K562 (cell line): ENCODE results near the gene EFCAB10. TPM values are rescaled to one million over a fixed set of nuclear protein-coding genes. Genes with fewer than 3 reads are reported as not detected.

Experiments used
- ATAC-seq: fragments of 200-7000 bp; cut with Tn5 transposase; 3 replicates; pipeline ENCODE4 v1.9.1; 2020; ENCODE audit warnings: moderate library complexity
- BruUV-seq: library from RNA; stranded (reverse); fragments of 400-500 nt; replicated peaks from 2 replicates; lab custom pipeline; 2021; lab: Mats Ljungman, UMichigan
- CTCF ChIA-PET: fragments of 300-600 bp; formaldehyde crosslinking; extraction: SDS; loops from one replicate; lab custom pipeline; 2021; ENCODE audit warnings: low intra/inter-chr PET ratio; lab: Yijun Ruan, JAX
- POLR2A ChIA-PET: fragments of 300-600, 350-650 bp; sonication (Branson Sonifier 250); formaldehyde crosslinking; extraction: SDS; loops from one replicate; lab custom pipeline; 2021; ENCODE audit warnings: antibody characterized with exemption, inconsistent platforms; lab: Yijun Ruan, JAX
- DNase-seq, 4 experiments: peaks; one replicate each; pipeline versions ENCODE4 v3.0.0 to v3.0.0-alpha.2; 2011 to 2018; ENCODE audit warnings: low spot score in 3 of 4, mixed read lengths in 3 of 4; ENCODE audit errors: extremely low read depth in 1 of 4
- FAIRE-seq: peaks from 2 replicates; lab custom pipeline; 2011; peaks lifted over from hg19 to GRCh38; lab: Jason Lieb, UNC
- H2AFZ ChIP-seq: 2 replicates; pipeline ENCODE4 v1.6.0; 2011; ENCODE audit warnings: low read depth, low read length, control low read depth, inconsistent platforms
- H3K27ac ChIP-seq: fragments of 200-600 bp; 3 replicates; pipeline ENCODE4 v1.8.0; 2011; ENCODE audit warnings: low read depth, mild to moderate bottlenecking, control low read depth, inconsistent platforms, low read length, moderate library complexity, mixed read lengths; ENCODE audit errors: extremely low read depth
- H3K27me3 ChIP-seq, 2 experiments: fragments of 300-600 bp in 1 of 2; 2 replicates in 1 of 2; 3 replicates in 1 of 2; pipeline versions ENCODE4 v1.6.0 to v1.8.0; 2011; ENCODE audit warnings: inconsistent platforms in 2 of 2, low read length in 2 of 2, mild to moderate bottlenecking in 1 of 2, mixed read lengths in 1 of 2, moderate library complexity in 1 of 2; ENCODE audit not compliant: control insufficient read depth in 2 of 2, insufficient read depth in 2 of 2
- H3K36me3 ChIP-seq: fragments of 300-600 bp; 3 replicates; pipeline ENCODE4 v1.8.0; 2011; ENCODE audit warnings: mild to moderate bottlenecking, low read length, inconsistent platforms; ENCODE audit not compliant: control insufficient read depth, insufficient read depth
- H3K4me1 ChIP-seq, 2 experiments: fragments of 200-600 bp in 1 of 2; replicated peaks in 1 of 2; 2 replicates in 1 of 2; 3 replicates in 1 of 2; pipeline versions ENCODE4 v1.5.1 to v1.8.0; 2011; ENCODE audit warnings: inconsistent platforms in 2 of 2, low read length in 2 of 2, mild to moderate bottlenecking in 1 of 2, mixed read lengths in 1 of 2, moderate library complexity in 1 of 2; ENCODE audit not compliant: control insufficient read depth in 2 of 2, insufficient read depth in 2 of 2
- H3K4me2 ChIP-seq: 2 replicates; pipeline ENCODE4 v1.6.1; 2011; ENCODE audit warnings: low read length, control low read depth, inconsistent platforms, mixed read lengths; ENCODE audit not compliant: insufficient read depth
- H3K4me3 ChIP-seq: fragments of 200-600 bp; sonication (generic), shearing (Covaris generic); 2 replicates; pipeline ENCODE4 v1.5.1; 2016; ENCODE audit warnings: control low read depth, inconsistent platforms
- H3K79me2 ChIP-seq: fragments of 200-600 bp; 3 replicates; pipeline ENCODE4 v1.8.0; 2011; ENCODE audit warnings: low read length, inconsistent platforms; ENCODE audit not compliant: control insufficient read depth, insufficient read depth
- H3K9ac ChIP-seq, 2 experiments: 2 replicates each; pipeline versions ENCODE4 v1.6.0 to v1.6.1; 2011; ENCODE audit warnings: low read depth in 2 of 2, low read length in 2 of 2, control low read depth in 1 of 2, inconsistent platforms in 1 of 2, mild to moderate bottlenecking in 1 of 2, mixed read lengths in 1 of 2; ENCODE audit not compliant: insufficient read depth in 1 of 2
- H3K9me1 ChIP-seq: one replicate; pipeline ENCODE4 v1.6.0; 2011; ENCODE audit warnings: inconsistent platforms, mild to moderate bottlenecking, low read length, moderate library complexity; ENCODE audit not compliant: control insufficient read depth, insufficient read depth
- H3K9me3 ChIP-seq: replicated peaks from 2 replicates; pipeline ENCODE4 v1.5.1; 2011; ENCODE audit warnings: low read depth, low read length, inconsistent platforms; ENCODE audit not compliant: control insufficient read depth, insufficient read depth
- H4K20me1 ChIP-seq: replicated peaks from 2 replicates; pipeline ENCODE4 v1.6.1; 2011; ENCODE audit warnings: low read length, inconsistent platforms, mixed read lengths; ENCODE audit not compliant: control insufficient read depth, insufficient read depth
- CEBPB ChIP-seq: fragments of 450-650 bp; IDR thresholded peaks from 2 replicates; pipeline ENCODE4 v1.6.1; 2016; ENCODE audit warnings: missing genetic modification characterization, missing compliant biosample characterization
- E2F3 ChIP-seq: fragments of 250-450 bp; sonication (Bioruptor Pico); IDR thresholded peaks from 2 replicates; pipeline ENCODE4 v1.4.0; 2020; ENCODE audit warnings: mild to moderate bottlenecking
- HDAC6 ChIP-seq: IDR thresholded peaks from 2 replicates; pipeline ENCODE4 v1.6.1; 2012; ENCODE audit warnings: low read depth, mild to moderate bottlenecking, control low read depth, inconsistent platforms, low read length, moderate library complexity
- JUND ChIP-seq, 2 experiments: IDR thresholded peaks; 2 replicates in 1 of 2; 3 replicates in 1 of 2; pipeline ENCODE4 v1.6.1; 2011; ENCODE audit warnings: borderline replicate concordance in 2 of 2, low read depth in 2 of 2, low read length in 2 of 2, improper control_type of control experiment in 1 of 2, missing biosample characterization in 1 of 2, missing genetic modification characterization in 1 of 2, missing genetic modification reagents in 1 of 2
- KAT8 ChIP-seq: fragments of 450-650 bp; IDR thresholded peaks from 2 replicates; pipeline ENCODE4 v1.6.1; 2016; ENCODE audit warnings: low read depth, mild to moderate bottlenecking
- LCOR ChIP-seq: sonication (generic); formaldehyde crosslinking; IDR thresholded peaks from 2 replicates; pipeline ENCODE4 v1.8.0; 2022; ENCODE audit warnings: mild to moderate bottlenecking, missing genetic modification reagents
- MAX ChIP-seq: sonication (generic); formaldehyde crosslinking; IDR thresholded peaks from 2 replicates; pipeline ENCODE4 v1.9.0; 2022; ENCODE audit warnings: mild to moderate bottlenecking, missing genetic modification reagents
- PHB ChIP-seq: fragments of 250-450 bp; sonication (Bioruptor Pico); IDR thresholded peaks from 2 replicates; pipeline ENCODE4 v1.5.0; 2021
- SMARCC2 ChIP-seq: fragments of 450-650 bp; IDR thresholded peaks from 2 replicates; pipeline ENCODE4 v1.6.1; 2017; ENCODE audit warnings: antibody characterized with exemption, moderate library complexity, mild to moderate bottlenecking, low read depth
- SRSF9 ChIP-seq: fragments of 200-400 bp; formaldehyde crosslinking; IDR thresholded peaks from 2 replicates; pipeline ENCODE4 v1.6.1; 2017; ENCODE audit warnings: low read depth, low read length, borderline replicate concordance
- THRA ChIP-seq: fragments of 450-650 bp; IDR thresholded peaks from 2 replicates; pipeline ENCODE4 v1.6.1; 2017; ENCODE audit warnings: mild to moderate bottlenecking, moderate library complexity
- ZNF24 ChIP-seq: fragments of 450-650 bp; IDR thresholded peaks from 2 replicates; pipeline ENCODE4 v1.6.1; 2016
- WGBS: fragments of 100-300 bp; shearing (Covaris generic); methylation state at CpG from one replicate; pipeline ENCODE4 v1.1.6; 2016; ENCODE audit warnings: low coverage, mixed read lengths; ENCODE audit not compliant: insufficient coverage; ENCODE audit errors: missing lambda C conversion rate; 5-methylcytosine and 5-hydroxymethylcytosine counted together
- in situ Hi-C: fragments of 300-500 bp; cut with MboI; formaldehyde crosslinking; loops from 4 replicates; pipeline ENCODE4 v1.15.0; 2018; ENCODE audit warnings: inconsistent platforms, mixed read lengths
- intact Hi-C: fragments of 100-400 bp; cut with micrococcal nuclease; formaldehyde crosslinking; loops from 2 replicates; pipeline ENCODE4 v1.14.2; 2022
- polyA plus RNA-seq, 8 experiments: library from polyadenylated mRNA; depleted of rRNA in 4 of 8; stranded (reverse) in 5 of 8; unstranded in 3 of 8; fragments of >200 nt; fragmentation: Nextera tagmentation in 2 of 8; fragmentation: Illumina TruSeq in 1 of 8; extraction: Ambion mirVana in 2 of 8; extraction: Trizol in 1 of 8; gene quantifications; 2 replicates each; pipeline versions ENCODE4 v1.2.1 to v1.2.3, GENCODE V29; 2011 to 2014; ENCODE audit warnings: inconsistent platforms in 1 of 8, missing spikeins in 1 of 8
- total RNA-seq, 7 experiments: library from RNA; depleted of rRNA in 6 of 7; stranded (reverse); fragments of >200 nt in 6 of 7; fragmentation: Illumina TruSeq in 2 of 7; extraction: Trizol in 2 of 7; gene quantifications; 2 replicates each; pipeline versions ENCODE4 v1.2.1 to v1.2.3, GENCODE V29; 2011 to 2021; ENCODE audit warnings: low replicate concordance in 1 of 7
- TF ChIP-seq, protein P1 (sequence below): sonication (generic); formaldehyde crosslinking; IDR thresholded peaks from 2 replicates; pipeline ENCODE4 v1.8.1; 2022; ENCODE audit warnings: missing genetic modification reagents

Gene EFCAB10
- total and polyA plus RNA-seq, 9 of the 15 experiments (the other 6 are each of a cell fraction or from before 2014, with no cell fraction given), result 5.0 to 21.4 (median 16.8) TPM

DNA sequence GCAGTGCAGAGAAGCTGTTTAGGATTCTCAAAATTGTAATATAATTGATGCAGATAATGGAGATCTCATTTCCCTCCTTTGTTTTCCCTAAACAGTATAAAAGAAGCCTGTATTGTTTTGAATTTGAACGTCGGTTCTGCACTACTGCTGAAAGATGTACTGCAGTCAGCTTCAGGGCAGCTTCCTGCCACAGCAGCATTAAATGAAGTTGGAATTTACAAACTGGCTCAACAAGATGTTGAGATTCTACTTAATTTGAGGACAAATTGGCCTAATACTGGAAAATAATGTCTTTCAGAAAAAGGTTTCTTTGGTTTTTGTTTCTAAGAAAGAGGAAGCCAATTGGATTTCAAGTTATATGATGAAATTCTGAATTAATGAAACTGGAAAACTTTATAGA lies 14.3 kb downstream of the EFCAB10 start:
- Histone ChIP-seq H2AFZ (no peak overlapping the region), H3K9ac (no peak overlapping the region), H3K36me3 (peaks cover 79% of the 10 kb centered on the region), H3K4me3 (no peak overlapping the region), H3K27me3 (no peaks in the 10 kb centered on the region), H3K79me2 (no peaks in the 10 kb centered on the region), H4K20me1 (no peaks in the 10 kb centered on the region), H3K4me2 (no peak overlapping the region), H3K4me1 (no peaks in the 10 kb centered on the region), H3K9me1 (no peaks in the 10 kb centered on the region), H3K27ac (no peak overlapping the region), H3K9me3 (no peaks in the 10 kb centered on the region)
- no peak for ATAC-seq
- BruUV-seq, result no TSS peak
- POLR2A ChIA-PET, result interaction anchor here (0.5 to 1.4 kb wide), 5 partner anchors 12 to 260 kb away, joined by 3 to 4 read pairs (median 3); no protein-coding TSS in a partner anchor
- no peak for FAIRE-seq
- TF ChIP-seq ZNF24 (no peak), KAT8 (no peak), SRSF9 (no peak), HDAC6 (no peak)
- CTCF ChIA-PET, result no interaction called here
- no peak for DNase-seq
- in situ Hi-C loops (no loop called here), intact Hi-C loops (no loop called here)
- 89% methylated on average over 2 of the region's 2 CpGs for WGBS

DNA sequence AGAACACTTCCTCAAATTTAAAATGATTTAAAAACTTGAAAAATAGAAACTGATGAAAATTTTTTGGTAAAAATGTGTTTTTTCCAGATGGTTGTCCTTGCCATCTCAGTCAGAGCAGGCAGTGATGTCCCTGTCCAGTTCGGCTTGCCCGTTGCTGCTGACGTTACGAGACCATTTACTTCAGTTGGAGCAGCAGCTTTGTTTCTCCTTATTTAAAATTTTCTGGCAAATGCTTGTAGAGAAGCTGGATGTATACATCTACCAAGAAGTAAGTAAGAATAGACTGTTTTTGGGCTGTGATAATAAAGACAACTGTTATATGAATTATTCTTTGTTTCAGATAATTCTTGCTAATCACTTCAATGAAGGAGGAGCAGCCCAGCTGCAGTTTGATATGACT lies 16.1 kb downstream of the EFCAB10 start:
- TF ChIP-seq LCOR (CRISPR knock-in tag) (no peak), THRA (no peak), SMARCC2 (no peak), CEBPB (tag) (no peak), JUND (IDR thresholded peaks at IDR 0.05; ENCODE audit: borderline replicate concordance, low read depth, low read length) (no peak), JUND (tag; IDR thresholded peaks at IDR 0.05; ENCODE audit: borderline replicate concordance, low read depth, low read length) (no peak), MAX (CRISPR knock-in tag) (no peak), PHB (CRISPR knock-in tag) (no peak), E2F3 (CRISPR knock-in tag) (no peak)
- TF ChIP-seq, protein P1, sequence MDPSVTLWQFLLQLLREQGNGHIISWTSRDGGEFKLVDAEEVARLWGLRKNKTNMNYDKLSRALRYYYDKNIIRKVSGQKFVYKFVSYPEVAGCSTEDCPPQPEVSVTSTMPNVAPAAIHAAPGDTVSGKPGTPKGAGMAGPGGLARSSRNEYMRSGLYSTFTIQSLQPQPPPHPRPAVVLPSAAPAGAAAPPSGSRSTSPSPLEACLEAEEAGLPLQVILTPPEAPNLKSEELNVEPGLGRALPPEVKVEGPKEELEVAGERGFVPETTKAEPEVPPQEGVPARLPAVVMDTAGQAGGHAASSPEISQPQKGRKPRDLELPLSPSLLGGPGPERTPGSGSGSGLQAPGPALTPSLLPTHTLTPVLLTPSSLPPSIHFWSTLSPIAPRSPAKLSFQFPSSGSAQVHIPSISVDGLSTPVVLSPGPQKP, result no peak
- Histone ChIP-seq H3K79me2 (no peaks in the 10 kb centered on the region), H3K9ac (no peak overlapping the region), H3K4me2 (no peak overlapping the region), H2AFZ (no peak overlapping the region), H3K36me3 (peaks cover 92% of the 10 kb centered on the region), H3K9me3 (no peaks in the 10 kb centered on the region), H4K20me1 (no peaks in the 10 kb centered on the region), H3K4me1 (no peaks in the 10 kb centered on the region), H3K27me3 (no peaks in the 10 kb centered on the region), H3K4me3 (no peak overlapping the region), H3K27ac (no peak overlapping the region), H3K9me1 (no peaks in the 10 kb centered on the region)
- intact Hi-C loops (no loop called here), in situ Hi-C loops (no loop called here)
- POLR2A ChIA-PET, result interaction anchor here (0.6 to 1.5 kb wide), 4 partner anchors 10 to 177 kb away, joined by 3 to 7 read pairs (median 3); no protein-coding TSS in a partner anchor
- 100% methylated on average over 4 of the region's 4 CpGs for WGBS
- DNase-seq (no peak), ATAC-seq (no peak), FAIRE-seq (no peak)
- CTCF ChIA-PET, result no interaction called here
- BruUV-seq, result no TSS peak
